ENCODE results near the gene RNF207. TPM values are rescaled to one million over a fixed set of nuclear protein-coding genes. Genes with fewer than 3 reads are reported as not detected.

Gene RNF207
- total RNA-seq, 4 donors from 2014 or later: 32.9 to 63.5 (median 47.0) TPM

DNA sequence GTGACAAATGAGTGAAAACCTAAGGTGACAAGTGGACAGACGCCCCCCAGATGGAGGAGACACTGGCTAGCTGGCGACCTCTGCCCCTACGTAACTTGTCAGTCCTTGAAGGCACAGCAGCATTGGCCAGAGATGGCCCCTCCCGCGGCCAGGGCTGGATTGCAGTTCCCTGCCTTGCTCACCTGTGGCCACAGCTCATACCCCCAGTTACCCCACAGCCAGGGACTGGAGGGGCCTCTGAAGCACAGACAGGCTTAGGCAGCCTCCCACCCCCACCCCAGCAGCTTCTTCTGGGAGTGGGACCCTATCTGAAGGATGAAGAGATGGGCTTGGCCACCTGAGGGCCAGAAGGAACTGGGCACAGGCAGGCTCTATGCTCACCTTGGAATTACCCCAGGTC is 41.7 kb downstream of the RNF207 start:
- no peaks in the 10 kb centered on the region for H3K36me3 ChIP-seq
- no peak overlapping the region for H3K27ac ChIP-seq
- H3K4me1 ChIP-seq: peaks cover 0 to 19% of the 10 kb centered on the region in 2 donors
- H3K27me3 ChIP-seq: peaks cover 24% of the 10 kb centered on the region
- H3K4me3 ChIP-seq (replicated peaks in 1 of 3): no peak overlapping the region
- 68 to 79% methylated on average over 5 of the region's 5 CpGs for WGBS, 2 donors
- intact Hi-C loops (cut with DNase I): loop anchor here (2.0 to 5.0 kb wide), 2 partner anchors 95 to 160 kb away; no protein-coding TSS in a partner anchor
- H3K9me3 ChIP-seq: no peaks in the 10 kb centered on the region
- DNase-seq: no peak
- TF ChIP-seq, protein P1, sequence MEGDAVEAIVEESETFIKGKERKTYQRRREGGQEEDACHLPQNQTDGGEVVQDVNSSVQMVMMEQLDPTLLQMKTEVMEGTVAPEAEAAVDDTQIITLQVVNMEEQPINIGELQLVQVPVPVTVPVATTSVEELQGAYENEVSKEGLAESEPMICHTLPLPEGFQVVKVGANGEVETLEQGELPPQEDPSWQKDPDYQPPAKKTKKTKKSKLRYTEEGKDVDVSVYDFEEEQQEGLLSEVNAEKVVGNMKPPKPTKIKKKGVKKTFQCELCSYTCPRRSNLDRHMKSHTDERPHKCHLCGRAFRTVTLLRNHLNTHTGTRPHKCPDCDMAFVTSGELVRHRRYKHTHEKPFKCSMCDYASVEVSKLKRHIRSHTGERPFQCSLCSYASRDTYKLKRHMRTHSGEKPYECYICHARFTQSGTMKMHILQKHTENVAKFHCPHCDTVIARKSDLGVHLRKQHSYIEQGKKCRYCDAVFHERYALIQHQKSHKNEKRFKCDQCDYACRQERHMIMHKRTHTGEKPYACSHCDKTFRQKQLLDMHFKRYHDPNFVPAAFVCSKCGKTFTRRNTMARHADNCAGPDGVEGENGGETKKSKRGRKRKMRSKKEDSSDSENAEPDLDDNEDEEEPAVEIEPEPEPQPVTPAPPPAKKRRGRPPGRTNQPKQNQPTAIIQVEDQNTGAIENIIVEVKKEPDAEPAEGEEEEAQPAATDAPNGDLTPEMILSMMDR (IDR thresholded peaks at IDR 0.05): no peak
- TF ChIP-seq POLR2A (IDR thresholded peaks at IDR 0.05): no peak

DNA sequence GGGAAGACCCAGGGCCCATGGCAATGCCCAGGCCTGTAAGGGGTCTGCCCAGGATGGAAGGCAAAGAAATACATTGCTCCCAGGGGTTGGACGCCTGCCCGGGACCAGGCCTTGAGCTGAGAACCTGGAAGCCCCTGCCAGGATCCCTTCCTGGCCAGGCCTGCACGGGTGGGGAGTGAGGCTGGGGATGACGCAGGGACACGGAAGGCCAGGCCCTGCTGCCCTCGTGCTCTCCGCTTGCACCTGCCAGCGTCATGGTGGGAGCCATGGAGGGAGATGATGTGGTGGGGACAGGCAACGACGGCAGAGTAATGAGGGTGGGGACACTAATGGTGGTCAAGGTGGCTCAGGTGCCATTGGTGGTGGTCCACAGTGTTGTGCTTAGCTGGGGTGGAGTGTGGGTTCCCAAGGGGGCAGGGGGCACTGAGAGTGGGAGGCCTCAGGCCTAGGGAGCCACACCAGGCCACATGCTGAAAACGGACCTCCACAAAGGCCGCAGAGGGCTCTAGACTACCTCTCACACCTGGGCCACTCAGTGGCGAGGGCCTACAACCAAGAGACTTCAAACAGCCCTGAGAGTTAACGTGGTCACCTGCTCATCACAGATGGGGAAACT is 42.4 kb downstream of the RNF207 start:
- H3K27me3 ChIP-seq: peaks cover 18% of the 10 kb centered on the region
- no peak overlapping the region for H3K4me3 ChIP-seq (replicated peaks in 1 of 3)
- peaks cover 0 to 19% of the 10 kb centered on the region in 2 donors for H3K4me1 ChIP-seq
- intact Hi-C loops (cut with DNase I): loop anchor here (2.0 to 5.0 kb wide), 2 partner anchors 95 to 159 kb away; no protein-coding TSS in a partner anchor
- no peak for DNase-seq
- TF ChIP-seq, protein P1 (IDR thresholded peaks at IDR 0.05): no peak
- TF ChIP-seq POLR2A (IDR thresholded peaks at IDR 0.05): no peak
- H3K36me3 ChIP-seq: no peaks in the 10 kb centered on the region
- H3K9me3 ChIP-seq: no peaks in the 10 kb centered on the region
- 76 to 80% methylated on average over 8 to 14 of the region's 14 CpGs for WGBS, 2 donors
- no peak overlapping the region for H3K27ac ChIP-seq

DNA sequence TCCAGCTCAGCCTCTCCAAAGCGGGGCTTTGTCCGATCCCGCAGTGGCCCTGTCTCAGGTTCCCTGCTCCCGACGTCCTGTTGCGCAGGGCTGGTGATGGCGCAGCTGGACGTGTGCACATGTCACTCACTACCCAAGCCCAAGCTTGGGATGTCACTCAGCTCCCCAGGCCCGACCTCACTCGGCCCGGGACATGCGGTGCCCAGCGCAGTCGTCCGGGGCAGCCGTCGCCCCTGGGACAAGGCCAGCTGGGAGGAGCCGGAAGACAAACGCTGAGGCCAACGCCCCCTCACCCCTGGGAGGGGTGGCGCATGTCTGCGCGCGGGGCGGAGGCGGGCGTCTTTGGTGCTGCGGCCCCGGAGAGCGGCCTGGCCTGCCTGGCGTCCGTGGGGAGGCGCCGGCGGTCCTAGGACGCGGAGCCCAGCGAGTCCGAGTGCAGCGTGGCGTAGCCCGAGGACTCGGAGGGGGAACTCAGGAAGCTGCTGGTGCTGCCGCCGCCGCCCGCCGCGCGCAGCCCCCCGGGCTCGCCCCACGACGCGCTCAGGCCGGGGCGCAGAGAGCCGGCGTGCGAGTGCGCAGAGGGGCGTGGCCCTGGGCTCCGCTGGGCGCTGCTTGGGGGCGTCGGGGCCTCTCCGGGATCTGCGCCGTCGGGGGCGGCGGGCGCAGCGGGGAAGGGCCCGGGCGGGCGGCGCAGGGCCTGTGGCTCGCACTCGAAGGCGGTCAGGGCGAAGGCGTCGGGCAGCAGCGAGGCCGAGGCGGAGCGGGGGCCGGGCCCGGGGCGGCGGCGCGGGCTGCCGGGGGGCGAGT is 43.2 kb downstream of the RNF207 start:
- H3K27ac ChIP-seq: no peak overlapping the region
- H3K4me3 ChIP-seq (replicated peaks in 1 of 3): no peak overlapping the region
- DNase-seq: peak in 1 of 2 donors; percentile 7
- peaks cover 11% of the 10 kb centered on the region for H3K27me3 ChIP-seq
- no peaks in the 10 kb centered on the region for H3K9me3 ChIP-seq
- intact Hi-C loops (cut with DNase I): loop anchor here (2.0 to 5.0 kb wide), 2 partner anchors 94 to 158 kb away; no protein-coding TSS in a partner anchor
- H3K36me3 ChIP-seq: no peaks in the 10 kb centered on the region
- TF ChIP-seq, protein P1 (IDR thresholded peaks at IDR 0.05): no peak
- TF ChIP-seq POLR2A (IDR thresholded peaks at IDR 0.05): no peak
- 13% methylated on average over 15 of the region's 96 CpGs; no CpG with 5 or more reads in 1 of the 2 donors for WGBS, 2 donors
- peaks cover 0 to 19% of the 10 kb centered on the region in 2 donors for H3K4me1 ChIP-seq

DNA sequence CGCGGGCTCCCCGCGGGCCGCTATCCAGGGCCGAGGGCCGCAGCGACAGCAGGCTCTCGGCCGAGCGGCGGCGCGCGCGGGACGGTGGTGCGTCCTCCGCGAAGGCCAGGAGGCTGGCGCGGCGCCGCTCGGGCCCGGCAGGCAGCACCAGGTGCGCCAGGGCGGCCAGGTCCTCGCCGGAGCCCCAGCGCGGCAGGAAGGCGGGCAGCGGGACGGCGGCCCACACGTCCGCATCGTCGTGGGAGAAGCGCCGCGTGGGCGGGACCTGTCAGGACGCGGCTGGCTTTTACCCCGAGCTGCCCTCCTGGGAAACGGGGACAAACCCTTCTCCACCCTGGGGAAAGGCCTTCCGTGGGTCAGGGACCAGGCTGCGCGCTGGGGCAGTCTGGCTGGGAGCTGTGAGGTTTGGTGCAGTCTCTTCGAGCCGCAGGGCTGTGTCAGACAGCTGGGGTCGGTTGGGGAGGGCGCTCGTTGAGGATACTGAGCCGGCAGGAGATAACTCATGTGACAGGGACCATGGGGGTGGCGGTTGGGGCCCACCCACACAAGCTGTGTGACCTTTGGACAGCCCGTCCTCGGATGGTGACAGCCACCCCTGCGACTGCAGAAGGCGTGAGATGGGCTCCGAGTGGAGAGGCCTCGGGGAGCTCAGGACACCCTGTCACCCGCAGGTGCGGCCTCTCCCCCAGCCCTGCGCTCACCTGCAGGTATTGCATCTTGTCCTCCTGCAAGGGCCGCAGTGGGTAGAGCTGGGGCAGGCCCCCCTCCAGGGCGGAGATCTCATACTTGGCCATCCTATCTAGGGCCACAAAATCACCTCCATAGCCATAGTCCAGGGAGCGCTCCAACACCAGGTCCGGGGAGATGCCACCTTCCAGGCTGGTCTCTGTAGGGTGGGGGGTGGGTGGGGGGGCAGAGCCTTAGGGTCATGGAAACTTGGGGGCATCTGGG is 44.1 kb downstream of the RNF207 start:
- TF ChIP-seq, protein P1 (IDR thresholded peaks at IDR 0.05): no peak
- TF ChIP-seq POLR2A (IDR thresholded peaks at IDR 0.05): no peak
- Histone ChIP-seq H3K9me3 (no peaks in the 10 kb centered on the region), H3K36me3 (no peaks in the 10 kb centered on the region), H3K27ac (no peak overlapping the region), H3K4me3 (replicated peaks in 1 of 3) (no peak overlapping the region), H3K27me3 (peaks cover 8% of the 10 kb centered on the region), H3K4me1 (peaks cover 0 to 19% of the 10 kb centered on the region in 2 donors)
- 57% methylated on average over 18 of the region's 71 CpGs; no CpG with 5 or more reads in 1 of the 2 donors for WGBS, 2 donors
- no peak for DNase-seq
- intact Hi-C loops (cut with DNase I): loop anchor here (2.0 to 5.0 kb wide), 2 partner anchors 93 to 157 kb away; no protein-coding TSS in a partner anchor

All from thyroid gland (tissue), 4 donors.